HG03103 (cell line): ENCODE measurements around the gene C8A.

ENCODE experiments used
- ATAC-seq: cut with Tn5 transposase; IDR thresholded peaks from one replicate; pipeline ENCODE4 v1.9.1; 2021; ENCODE audit warnings: low read depth; ENCODE audit not compliant: unreplicated experiment

The C8A gene

DNA sequence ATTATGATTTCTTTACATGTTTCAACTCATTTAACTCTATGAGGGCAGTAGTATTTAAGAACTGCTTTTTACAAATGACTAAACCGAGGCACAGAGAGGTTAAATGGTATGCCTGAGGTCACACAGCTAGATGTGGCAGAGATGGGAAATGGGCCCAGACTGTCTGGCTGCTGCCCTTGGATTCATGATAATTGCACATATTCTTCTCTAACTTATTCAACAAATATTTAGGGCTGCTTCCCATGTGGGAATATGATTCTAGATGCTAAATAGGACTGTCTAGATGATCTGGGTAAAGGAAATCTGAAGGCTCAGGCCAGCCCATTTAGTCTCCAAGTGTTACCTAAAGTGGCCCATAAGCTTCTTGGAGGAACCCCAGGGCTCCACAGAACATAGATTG, 26.2 kb downstream of the C8A start:
- no peak for ATAC-seq

DNA sequence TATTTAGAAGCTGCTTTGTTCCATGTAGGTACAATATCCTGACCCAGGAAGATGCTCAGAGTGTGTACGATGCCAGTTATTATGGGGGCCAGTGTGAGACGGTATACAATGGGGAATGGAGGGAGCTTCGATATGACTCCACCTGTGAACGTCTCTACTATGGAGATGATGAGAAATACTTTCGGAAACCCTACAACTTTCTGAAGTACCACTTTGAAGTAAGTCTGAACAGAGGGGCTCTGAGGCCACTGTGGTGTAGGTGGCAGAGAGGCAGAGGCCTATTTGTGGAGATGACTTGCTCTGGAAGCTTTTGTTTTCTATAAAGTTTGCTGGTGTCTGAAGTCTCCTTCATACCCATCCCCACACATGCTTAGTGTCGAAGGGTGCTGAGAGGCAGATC, 26.8 kb downstream of the C8A start:
- no peak for ATAC-seq

DNA sequence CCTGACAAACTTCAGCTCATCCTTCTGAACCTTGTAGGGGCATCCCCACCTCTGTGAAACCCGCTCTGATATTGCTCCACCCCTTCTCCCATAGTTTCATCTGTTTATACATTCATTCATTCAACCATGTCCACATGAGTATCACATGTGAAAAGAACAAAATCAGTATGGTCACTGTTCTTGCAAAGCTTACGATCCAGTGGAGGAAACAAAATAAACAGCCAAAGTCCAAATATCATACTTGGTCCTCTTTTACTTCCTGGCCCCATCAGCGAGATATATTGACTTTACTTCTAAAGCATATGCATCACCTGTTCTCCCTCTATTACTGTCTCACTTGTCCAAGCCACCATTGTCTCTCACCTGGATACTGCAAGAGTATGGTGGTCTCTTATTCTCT, 35.6 kb downstream of the C8A start:
- ATAC-seq, result no peak

DNA sequence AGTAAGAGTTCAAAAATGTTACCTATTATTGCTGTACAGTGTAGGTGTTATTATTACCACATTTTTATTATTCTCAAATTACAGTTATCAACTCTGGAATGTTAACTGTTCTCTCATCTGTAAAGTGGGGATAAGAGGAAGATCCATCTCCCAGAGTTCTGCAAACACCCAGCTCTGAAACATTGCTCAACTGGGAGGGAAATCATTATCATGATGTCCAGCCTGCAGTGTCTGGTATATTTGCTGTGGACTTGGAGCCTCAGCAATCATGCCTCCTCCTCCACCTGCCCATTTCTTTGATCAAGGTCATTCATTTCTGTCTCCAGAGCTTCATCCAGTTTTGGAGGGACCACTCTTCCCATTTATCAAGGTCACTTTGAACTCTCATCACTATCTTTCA, 39.4 kb downstream of the C8A start:
- no peak for ATAC-seq

DNA sequence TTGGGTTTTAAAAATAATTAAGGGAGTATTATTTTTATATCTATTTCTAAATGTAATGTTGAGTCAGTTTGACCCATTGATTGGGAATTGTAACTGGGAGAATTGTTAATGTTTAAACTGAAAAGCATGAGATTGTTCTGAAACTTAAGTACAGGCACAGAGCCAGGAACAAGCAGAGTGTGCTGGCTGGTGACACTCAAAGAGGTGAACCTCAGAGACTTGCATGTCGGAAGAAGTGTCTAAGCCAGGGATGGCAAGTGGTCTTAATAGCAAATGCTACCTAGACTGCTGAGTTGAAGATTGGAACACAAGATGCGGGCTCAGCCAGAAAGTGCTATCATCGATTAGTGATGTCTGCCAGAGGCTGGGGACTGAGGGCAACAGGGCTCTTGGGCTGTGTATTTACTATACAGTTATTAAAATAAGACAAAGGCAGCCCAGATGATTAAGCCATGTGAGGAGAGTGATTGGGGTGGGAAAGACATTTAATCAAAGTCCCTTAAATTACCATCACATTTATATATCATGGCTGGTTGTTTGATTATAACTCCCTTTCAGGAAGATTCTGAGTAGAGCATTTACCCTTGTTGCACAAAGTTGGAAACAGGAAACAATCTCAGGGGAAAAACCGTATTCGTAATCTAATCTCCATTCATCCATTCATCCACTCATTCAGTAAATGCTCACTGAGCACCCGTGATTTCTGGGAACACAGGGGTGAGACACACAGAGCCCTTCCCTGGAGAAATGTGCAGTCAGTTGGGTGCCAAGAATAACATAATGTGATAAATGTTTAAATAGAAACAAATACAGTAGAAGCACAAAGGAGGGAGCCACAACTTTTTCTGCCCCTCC, 42.8 kb downstream of the C8A start:
- ATAC-seq, result no peak

DNA sequence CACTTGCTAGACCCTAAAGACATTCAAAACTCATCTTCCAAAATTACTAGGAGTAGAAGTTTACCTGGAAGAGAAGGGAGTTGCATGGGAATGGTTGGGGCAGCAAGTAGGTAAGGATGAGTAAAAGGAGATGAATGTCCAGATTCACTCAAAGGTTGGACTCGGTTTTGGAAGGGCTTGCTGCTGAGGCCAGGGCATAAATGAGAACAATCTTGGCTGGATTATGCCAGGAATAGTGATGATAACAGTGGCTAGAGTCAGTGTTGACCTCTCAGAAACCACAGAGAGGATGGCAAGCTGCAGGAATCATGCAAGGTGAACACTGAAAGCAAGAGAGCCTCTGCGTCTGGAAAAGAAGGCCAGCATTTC, 43.4 kb downstream of the C8A start:
- ATAC-seq, result no peak

DNA sequence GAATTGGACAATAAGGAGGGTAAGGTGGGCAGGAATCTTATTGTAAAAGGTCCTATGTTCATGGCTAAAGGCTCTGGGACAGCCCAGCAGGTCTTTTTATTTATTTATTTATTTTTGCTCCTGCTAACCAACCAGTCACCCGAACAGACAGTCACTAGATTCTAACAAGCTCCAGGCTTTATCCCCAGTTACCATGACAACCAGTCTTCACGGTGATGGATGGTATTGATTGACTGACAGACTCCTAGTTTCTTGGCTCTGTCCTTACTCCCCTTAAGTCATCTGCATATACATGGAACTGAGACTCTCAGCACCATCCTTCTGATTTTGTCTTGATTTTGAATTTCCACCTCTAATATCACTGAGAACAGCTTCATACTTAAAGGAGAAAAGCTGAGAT, 44.3 kb downstream of the C8A start:
- ATAC-seq, result no peak

DNA sequence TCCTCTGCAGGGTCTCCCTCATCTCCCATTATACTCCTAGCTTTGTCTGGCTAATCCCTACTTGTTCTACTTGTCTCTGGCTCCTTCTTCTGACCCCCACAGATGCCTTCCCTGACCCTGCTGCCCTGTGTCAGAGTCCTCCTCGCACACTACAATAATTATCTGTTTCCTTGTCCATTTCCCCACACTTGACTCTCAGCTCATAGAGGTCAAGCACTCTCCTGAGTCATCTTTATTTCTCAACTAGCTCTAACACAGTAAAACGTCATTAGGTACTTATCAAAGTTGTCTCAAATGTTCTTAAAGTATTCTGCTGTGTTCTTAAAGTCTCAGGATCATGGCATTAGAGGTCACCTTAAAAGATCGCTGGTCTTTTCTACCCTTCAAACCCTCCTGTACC, 47.1 kb downstream of the C8A start:
- no peak for ATAC-seq

DNA sequence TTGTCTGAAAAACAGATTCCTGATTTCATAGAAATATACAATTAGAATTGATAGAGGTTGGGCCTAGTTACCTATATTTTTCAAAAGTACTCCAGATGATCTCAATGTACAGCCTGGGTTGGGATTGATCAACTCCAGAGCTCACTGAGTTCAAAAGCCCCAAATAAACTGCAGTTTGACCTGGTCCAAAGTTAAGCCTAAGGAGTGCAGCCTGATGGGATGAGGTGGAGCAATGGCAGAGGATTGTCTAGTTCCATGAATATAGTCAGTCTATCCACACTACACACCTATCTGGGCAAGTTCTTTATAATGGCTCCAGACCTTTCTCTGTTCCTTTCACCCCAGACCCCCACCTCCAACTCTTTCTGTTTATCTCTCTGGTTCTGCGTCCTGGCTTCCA, 49.2 kb downstream of the C8A start:
- ATAC-seq, result no peak

DNA sequence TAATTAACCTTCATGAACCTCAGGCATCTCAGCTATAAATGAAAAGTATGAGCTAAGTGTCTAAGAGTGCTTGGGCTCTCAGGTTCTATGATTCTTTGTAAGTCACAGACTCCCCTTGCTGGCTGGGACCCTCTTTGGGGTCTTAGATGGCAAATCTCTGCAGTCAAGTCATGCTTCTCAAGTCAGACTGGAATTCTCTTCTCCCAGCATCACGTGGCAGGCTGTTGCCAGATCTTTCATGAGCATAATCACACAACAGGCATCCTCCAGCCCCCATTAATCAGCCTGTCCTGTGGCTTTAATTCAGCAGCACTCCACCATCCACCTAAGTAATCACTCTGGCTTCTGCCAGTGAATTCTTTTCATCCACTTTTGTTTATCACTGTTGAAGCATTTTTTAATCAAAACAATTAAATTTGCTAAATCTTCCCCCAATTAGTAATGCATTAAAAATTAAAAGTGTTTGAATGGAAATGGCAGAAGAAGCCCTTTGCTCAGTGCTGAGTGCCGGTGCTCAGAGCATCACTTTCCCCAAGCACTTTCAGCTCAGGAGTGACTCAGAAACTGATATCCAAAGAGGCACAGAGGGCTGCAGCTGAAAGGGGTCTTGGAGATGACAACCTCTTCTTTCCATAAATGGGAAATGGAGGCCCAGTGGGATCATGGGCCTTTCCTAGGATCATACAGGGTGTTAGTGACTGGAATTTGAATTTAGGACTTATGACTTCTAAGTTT, 50.2 kb downstream of the C8A start:
- ATAC-seq, result no peak

DNA sequence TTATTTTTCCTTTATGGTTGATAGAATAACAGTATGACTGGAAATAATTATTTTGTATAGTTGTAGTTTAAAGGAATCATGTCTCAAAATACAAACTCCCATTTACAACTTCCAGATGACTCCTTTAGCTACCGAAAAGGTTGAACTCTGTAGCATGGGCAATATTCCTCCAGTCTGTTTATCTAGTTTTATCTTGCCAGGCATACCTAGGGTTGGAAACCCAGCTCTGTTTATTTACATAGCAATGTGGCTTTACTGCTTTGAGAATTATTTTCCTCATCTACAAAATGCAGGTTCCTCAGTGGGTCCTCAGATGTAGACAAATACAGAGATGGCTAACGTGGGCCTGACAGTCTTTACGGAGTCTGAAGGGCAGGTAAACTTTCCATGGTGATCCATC, 51.1 kb downstream of the C8A start:
- no peak for ATAC-seq

DNA sequence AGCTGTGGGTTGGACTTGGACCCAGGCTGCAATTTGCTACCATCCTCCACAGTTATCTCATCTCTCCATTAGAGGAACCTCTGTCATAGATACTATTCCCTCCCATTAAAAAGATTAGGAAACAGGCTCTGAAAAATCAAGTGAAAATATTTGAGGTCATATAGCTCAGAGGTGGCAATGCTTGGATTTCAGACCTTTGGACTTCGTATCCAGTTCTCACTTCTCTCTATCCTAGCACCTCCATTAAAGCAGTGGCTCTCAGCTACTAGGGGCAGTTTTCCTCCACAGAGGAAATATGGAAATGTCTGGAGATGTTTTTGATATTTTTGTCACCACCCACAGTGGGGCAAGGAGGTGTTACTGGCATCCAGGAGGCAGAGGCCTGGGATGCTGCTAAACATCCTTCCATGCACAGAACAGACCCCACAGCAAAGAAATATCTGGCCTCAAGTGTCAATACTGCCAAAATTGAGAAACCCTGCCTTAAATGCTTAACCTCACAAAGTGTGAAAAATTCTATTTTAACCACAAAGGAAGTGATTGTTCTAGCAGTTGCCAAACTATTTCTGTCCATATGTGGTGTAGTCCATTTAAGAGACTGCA, 54.1 kb downstream of the C8A start:
- ATAC-seq, result no peak

DNA sequence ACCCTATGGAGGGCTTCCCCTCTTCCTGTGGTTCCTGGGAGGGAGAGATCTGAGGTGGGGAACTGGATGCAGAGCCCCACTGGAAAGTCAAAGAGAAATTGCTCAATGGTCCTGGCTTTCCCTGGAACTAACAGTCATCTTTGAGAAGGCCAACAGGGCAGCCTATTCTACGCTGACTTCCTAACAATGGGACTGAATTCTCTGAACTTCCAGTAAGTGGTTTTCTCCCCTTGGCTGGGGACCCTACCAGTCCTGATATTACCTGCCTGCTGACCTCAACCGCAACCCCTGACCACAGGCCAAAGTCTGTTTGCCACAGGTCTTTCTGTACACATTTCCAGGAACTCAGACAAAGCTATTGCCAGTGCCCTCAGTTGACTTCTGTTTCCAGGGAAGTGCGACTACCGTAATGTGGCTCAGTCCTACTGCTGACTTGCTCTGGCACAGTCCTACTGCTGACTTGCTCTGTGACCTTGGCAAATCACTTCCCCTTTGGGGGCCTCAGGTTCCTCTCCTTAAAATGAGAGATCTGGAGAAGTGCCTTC, 55.9 kb downstream of the C8A start:
- no peak for ATAC-seq

DNA sequence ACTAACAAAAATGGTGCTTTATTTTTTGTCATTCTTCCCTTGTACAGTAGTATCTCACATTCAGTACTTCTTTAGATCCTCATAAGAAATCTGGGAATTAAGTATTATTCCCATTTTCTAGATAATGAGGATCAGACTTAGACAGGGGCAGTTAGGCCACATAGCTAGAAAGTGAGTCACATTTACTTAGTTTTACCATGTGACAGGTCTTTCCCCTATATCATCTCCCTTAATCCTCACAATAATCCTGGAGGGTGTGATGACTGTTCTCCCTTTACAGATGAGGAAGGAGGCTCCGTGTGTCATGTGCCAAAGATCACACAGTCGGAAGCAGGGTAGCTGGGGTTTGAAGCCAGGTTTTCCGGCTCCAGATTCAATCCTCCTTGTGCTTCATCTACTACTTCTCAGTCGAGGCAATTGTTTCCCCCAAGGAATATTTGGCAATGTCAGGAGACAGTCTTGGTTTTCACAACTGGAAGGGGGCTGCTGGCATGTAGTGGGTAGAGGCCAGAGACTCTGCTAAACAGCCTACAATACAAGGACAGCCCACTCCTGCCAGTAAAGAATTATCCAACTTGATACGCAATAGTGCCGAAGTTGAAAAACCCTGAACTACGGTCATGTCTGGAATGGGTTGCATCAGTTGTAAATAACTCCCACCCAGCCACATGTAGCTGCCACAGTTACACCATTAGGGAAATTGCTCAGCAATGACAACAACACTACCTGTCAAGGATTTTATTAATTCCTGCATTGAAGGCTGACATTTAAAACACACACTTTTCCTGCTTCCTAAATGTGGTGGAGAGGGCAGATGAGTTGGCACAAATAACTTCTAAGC, 56.7 kb downstream of the C8A start:
- no peak for ATAC-seq

DNA sequence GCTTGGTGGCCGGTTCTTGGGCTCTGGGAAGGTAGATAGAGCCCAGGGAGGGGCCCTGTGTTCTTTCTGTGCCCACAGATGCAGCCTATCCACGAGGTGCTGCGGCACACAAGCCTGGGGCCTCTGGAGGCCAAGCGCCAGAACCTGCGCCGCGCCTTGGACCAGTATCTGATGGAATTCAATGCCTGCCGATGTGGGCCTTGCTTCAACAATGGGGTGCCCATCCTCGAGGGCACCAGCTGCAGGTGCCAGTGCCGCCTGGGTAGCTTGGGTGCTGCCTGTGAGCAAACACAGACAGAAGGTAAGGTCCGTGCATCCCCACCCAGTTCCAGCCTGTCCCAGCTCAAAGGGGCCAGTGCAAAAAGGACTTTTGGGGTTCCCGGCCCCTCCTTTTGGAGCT, 57.7 kb downstream of the C8A start:
- ATAC-seq, result no peak

DNA sequence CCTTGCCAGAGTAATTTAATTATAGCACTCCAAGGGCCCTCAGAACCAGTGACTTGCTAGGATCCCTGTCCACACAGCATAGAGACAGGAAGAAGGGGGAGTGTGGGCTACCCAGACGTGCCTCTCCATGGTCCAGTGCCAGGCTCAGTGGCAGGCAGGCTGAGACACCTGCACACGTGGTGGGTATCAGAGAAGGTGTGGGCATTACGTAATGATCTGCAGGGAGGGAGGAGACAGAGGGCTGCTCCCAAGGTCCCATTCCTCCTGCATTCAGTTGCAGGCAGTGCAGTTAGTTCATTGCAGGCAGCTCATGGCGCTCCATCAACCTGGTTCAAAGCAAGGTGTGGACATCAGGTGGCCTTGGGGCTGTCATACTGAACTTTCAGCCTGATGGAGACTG, 61.4 kb downstream of the C8A start:
- ATAC-seq, result no peak

DNA sequence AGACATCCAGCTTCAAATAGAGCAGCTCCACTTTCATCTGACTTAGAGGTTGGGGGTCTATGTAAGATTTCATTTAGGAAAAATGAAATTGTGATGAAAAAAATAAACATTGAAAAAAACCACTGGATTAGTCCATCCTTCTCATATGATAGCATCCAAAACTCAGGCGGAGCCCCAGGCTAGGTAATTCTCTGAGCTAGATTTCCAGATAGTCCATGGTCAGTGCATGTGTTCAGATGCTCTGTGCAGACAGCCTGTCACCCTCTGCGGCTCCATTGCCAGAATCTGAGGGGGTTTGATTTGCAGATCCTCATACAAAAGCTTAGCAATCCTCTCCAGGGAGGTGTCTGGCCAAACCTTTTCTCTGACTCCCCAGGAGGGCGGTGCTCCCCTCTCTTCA, 62.0 kb downstream of the C8A start:
- no peak for ATAC-seq

DNA sequence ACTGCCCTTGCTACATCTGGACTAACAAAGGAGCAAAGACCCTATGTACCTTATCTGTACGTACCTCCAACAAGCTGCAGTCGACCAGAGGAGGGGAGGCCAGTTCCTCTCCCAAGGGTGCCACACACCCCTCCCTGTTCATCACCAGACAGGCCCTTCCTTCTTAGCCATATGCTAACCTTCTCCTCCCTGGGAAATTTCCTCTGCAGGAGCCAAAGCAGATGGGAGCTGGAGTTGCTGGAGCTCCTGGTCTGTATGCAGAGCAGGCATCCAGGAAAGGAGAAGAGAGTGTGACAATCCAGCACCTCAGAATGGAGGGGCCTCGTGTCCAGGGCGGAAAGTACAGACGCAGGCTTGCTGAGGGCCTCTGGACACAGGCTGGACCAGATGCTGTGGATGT, 62.8 kb downstream of the C8A start:
- no peak for ATAC-seq

DNA sequence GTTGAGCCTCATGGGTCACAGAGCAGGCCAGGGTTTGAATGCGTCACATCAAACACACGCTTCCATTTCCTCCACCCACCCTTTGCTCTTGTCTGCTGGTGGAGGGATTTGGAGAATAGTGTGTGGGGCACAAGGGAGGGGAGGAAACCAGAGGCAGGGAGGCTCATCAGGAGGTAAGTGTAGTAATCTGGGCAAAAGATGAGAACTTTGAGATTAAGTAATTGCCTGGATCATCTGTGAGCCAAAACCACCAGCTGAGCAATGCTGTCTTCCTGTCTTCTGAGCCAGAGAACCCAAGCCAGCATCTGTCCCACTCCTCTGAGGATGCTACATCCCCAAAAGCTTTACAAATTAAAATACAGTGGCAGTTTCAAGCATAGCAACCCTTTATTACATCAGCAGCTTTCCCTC, 66.0 kb downstream of the C8A start:
- no peak for ATAC-seq

DNA sequence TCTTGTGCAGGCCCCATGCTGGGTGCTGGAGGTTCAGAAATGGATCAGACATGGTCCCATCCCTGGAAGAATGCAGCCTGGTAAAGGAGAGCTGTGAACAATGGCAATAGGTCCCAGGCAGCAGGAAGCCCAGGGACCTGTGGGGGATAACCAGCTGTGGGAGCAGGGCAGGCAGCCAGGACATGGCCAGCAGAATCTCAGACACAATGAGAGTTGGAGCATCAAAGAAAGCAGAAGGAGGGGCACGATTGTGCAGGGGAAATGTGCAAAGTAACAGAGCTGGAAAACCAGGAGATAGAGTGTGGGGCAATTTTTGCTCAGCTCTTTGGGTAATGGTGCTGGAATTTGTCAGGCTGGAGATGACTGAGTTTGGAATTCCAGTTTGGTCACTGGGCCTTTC, 66.9 kb downstream of the C8A start:
- ATAC-seq, result no peak

DNA sequence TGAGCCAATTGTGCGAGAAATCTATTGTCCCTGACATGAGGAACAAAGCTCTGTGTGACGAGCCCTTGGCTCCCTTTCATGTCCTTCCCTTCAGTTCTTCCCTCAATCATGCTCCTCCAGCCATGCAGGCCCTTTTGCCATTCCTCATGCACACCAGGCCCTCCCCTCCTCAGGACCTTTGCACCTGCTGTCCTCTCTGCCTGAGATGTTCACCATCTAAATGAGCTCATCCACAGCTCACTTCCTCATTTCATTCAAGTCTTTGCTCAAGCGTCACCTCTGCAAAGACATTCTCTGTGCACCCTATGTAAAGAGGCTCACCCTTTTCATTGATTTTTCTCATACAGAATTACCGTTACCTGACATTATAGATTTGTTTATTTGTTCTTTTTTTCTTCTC, 67.5 kb downstream of the C8A start:
- peak; percentile 54 for ATAC-seq
